A673 (cell line): ENCODE data around the gene PSMA1. TPM values are rescaled to one million over a fixed set of nuclear protein-coding genes. Genes with fewer than 3 reads are reported as not detected.

Experiments
- BruUV-seq: library from RNA; stranded (reverse); fragments of 400-500 nt; replicated peaks from 2 replicates; lab custom pipeline; 2021; lab: Mats Ljungman, UMichigan
- CTCF ChIA-PET: fragments of 300-600 bp; sonication (Branson Sonifier 250); formaldehyde crosslinking; loops from one replicate; lab custom pipeline; 2022; ENCODE audit warnings: antibody characterized with exemption; lab: Charles Lee
- POLR2A ChIA-PET: fragments of 300-600 bp; sonication (Branson Sonifier 250); formaldehyde crosslinking; loops from one replicate; lab custom pipeline; 2022; ENCODE audit warnings: antibody characterized with exemption; ENCODE audit not compliant: low non-redundant PET; lab: Charles Lee
- DNase-seq: peaks from one replicate; pipeline ENCODE4 v3.0.0-alpha.2; 2015; ENCODE audit warnings: low spot score
- H3K27ac ChIP-seq: fragments of 200-600 bp; sonication (generic); 2 replicates; pipeline ENCODE4 v1.5.1; 2016; ENCODE audit warnings: mixed run types, low read depth, mild to moderate bottlenecking, mixed read lengths, antibody characterized with exemption, low read length; ENCODE audit not compliant: poor library complexity, severe bottlenecking
- H3K27me3 ChIP-seq: fragments of 200-600 bp; sonication (generic); replicated peaks from 2 replicates; pipeline ENCODE4 v1.6.1; 2017; ENCODE audit warnings: mixed run types, low read depth, mild to moderate bottlenecking, mixed read lengths, antibody characterized with exemption, low read length; ENCODE audit not compliant: insufficient read depth, poor library complexity
- H3K36me3 ChIP-seq: fragments of 200-600 bp; sonication (generic); 2 replicates; pipeline ENCODE4 v1.6.1; 2016; ENCODE audit warnings: mixed run types, mild to moderate bottlenecking, mixed read lengths, antibody characterized with exemption, low read length; ENCODE audit not compliant: insufficient read depth, poor library complexity, severe bottlenecking
- H3K4me1 ChIP-seq: fragments of 200-600 bp; sonication (generic); 2 replicates; pipeline ENCODE4 v1.6.1; 2017; ENCODE audit warnings: mixed run types, mild to moderate bottlenecking, mixed read lengths, antibody characterized with exemption, low read length; ENCODE audit not compliant: insufficient read depth, poor library complexity, severe bottlenecking
- H3K4me3 ChIP-seq: fragments of 200-600 bp; sonication (generic); 2 replicates; pipeline ENCODE4 v1.5.1; 2016; ENCODE audit warnings: low read depth, mixed run types, mild to moderate bottlenecking, mixed read lengths, low read length; ENCODE audit not compliant: poor library complexity, severe bottlenecking
- H3K9me3 ChIP-seq: fragments of 200-600 bp; sonication (generic); 2 replicates; pipeline ENCODE4 v1.6.1; 2016; ENCODE audit warnings: mixed run types, low read depth, mild to moderate bottlenecking, mixed read lengths, antibody characterized with exemption, low read length; ENCODE audit not compliant: poor library complexity, severe bottlenecking
- EZH2 ChIP-seq: fragments of 200-600 bp; sonication (generic); IDR thresholded peaks from 2 replicates; pipeline ENCODE4 v1.6.1; 2017; ENCODE audit warnings: borderline replicate concordance, low read depth, mild to moderate bottlenecking, mixed read lengths, antibody characterized with exemption, low read length; ENCODE audit not compliant: poor library complexity, severe bottlenecking
- intact Hi-C: fragments of 100-400 bp; cut with micrococcal nuclease; formaldehyde crosslinking; loops from one replicate; pipeline ENCODE4 v1.10.0; 2022; ENCODE audit not compliant: unreplicated experiment
- total RNA-seq: library from RNA; stranded (reverse); gene quantifications from 2 replicates; pipeline ENCODE4 v1.2.3, GENCODE V29; 2021
- TF ChIP-seq, protein P1 (sequence below): fragments of 300-800, 200-600 bp; sonication (generic); conservative IDR thresholded peaks from 2 replicates; pipeline ENCODE4 v1.5.1; 2017; ENCODE audit warnings: low read depth, mild to moderate bottlenecking, antibody characterized with exemption, low read length, moderate library complexity, mixed read lengths

PSMA1 gene
- total RNA-seq, 1 experiment from 2014 or later = 267 TPM

DNA sequence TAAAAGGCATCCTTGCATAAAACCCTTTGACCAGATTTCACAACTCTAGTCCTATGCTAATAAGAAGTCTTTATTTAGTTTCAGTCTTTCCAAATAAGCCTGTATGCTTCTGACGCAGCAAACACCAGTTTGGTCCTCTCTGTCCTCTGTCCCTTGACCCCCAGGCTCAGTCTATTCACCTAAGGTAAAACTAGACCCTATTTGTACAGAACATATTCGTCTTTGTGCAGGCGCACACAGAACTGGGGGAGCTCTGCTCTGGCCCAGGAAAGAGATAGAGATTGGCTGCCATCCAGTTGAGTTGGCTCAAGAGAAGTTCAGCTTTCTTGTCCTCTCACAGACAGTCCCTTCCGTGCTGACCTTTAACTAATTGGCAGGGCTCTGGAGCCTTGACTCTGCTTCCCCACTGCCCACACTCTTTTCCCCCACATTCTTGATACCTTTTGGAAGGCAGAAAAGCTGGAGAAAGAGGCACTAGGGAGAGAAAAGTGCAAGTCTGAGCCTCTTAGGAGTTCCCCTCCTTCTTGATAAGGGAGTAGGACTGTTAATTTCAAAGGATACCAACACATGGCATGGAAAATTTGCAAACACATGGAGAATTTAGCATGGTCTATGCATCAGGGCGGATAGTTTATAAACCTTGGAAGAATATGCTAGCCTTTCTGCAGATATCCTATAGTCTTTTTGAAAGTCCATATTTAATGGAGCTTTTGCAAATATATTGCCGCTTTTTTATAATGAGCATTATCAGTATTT lies 21.2 kb upstream of the PSMA1 start:
- TF ChIP-seq, protein P1, sequence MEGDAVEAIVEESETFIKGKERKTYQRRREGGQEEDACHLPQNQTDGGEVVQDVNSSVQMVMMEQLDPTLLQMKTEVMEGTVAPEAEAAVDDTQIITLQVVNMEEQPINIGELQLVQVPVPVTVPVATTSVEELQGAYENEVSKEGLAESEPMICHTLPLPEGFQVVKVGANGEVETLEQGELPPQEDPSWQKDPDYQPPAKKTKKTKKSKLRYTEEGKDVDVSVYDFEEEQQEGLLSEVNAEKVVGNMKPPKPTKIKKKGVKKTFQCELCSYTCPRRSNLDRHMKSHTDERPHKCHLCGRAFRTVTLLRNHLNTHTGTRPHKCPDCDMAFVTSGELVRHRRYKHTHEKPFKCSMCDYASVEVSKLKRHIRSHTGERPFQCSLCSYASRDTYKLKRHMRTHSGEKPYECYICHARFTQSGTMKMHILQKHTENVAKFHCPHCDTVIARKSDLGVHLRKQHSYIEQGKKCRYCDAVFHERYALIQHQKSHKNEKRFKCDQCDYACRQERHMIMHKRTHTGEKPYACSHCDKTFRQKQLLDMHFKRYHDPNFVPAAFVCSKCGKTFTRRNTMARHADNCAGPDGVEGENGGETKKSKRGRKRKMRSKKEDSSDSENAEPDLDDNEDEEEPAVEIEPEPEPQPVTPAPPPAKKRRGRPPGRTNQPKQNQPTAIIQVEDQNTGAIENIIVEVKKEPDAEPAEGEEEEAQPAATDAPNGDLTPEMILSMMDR = no peak
- TF ChIP-seq EZH2 = no peak
- POLR2A ChIA-PET = no interaction called here
- no TSS peak for BruUV-seq
- intact Hi-C loops = loop anchor here (10.0 kb wide), 1 partner anchor 223 kb away; no protein-coding TSS in a partner anchor
- Histone ChIP-seq H3K27me3 (no peaks in the 10 kb centered on the region), H3K4me1 (no peaks in the 10 kb centered on the region), H3K4me3 (no peak overlapping the region), H3K9me3 (no peaks in the 10 kb centered on the region), H3K27ac (no peak overlapping the region), H3K36me3 (no peaks in the 10 kb centered on the region)
- CTCF ChIA-PET = interaction anchor here (0.6 kb wide), 1 partner anchor 26 kb away, joined by 4 read pairs; no protein-coding TSS in a partner anchor
- DNase-seq = no peak

DNA sequence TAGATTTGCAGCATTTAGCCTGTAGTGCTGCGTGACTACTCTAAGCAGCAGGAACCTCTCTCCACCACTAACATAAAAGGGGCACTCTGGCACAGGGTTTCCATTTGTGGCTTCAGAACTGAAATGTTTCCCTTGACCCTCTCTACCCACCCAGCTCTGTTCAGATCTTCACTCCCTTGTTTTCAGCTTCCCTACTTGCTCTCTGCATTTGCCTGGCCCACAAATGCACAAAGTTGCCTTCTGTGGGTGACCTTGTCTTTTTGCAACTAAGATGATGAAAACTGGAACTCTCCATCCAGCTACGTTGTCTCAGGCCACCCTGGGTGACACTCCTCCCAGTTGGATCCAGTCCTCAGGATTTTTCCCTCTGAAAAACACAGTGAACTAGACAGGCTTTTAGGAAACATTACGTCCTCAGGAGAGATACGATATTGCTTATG lies 19.8 kb upstream of the PSMA1 start:
- intact Hi-C loops = loop anchor here (5.0 to 10.0 kb wide), 4 partner anchors 225 to 665 kb away; partner anchors contain the start of gene CALCB
- Histone ChIP-seq H3K4me3 (no peak overlapping the region), H3K27ac (no peak overlapping the region), H3K4me1 (no peaks in the 10 kb centered on the region), H3K9me3 (no peaks in the 10 kb centered on the region), H3K27me3 (no peaks in the 10 kb centered on the region), H3K36me3 (no peaks in the 10 kb centered on the region)
- CTCF ChIA-PET = no interaction called here
- BruUV-seq = no TSS peak
- DNase-seq = no peak
- POLR2A ChIA-PET = no interaction called here
- TF ChIP-seq, protein P1 = no peak
- no peak for TF ChIP-seq EZH2

DNA sequence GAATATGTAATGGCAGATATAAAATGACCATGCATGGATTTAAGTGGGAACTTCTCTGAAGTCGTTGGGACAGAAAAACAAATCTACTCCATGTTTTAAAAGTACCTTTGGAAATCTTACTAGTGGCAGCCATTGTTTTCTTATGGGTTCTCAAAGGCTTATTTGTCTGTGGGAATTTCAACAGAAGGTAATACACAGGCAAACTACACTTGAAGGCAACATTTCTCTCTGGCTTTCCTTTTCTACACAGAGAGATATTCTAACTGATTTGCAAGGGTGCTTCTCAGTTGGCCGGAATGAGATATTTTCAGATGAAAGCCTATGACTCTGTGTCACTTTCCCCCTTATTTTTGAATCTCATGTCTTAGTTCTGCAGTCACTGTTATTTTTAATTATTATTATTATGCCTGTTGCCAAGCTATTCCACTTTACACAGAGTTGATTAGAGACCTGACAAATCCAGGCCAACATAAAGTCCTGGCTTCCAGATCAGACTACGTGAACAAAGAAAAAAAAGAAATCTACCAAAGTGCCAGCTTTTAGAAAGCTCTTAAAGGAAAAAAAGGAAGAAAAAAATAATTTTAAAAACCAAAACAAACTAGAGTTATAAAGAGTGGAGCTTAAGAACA lies 18.9 kb upstream of the PSMA1 start:
- intact Hi-C loops = loop anchor here (5.0 to 10.0 kb wide), 3 partner anchors 368 to 666 kb away; partner anchors contain the start of gene CALCB
- Histone ChIP-seq H3K9me3 (no peaks in the 10 kb centered on the region), H3K4me3 (no peak overlapping the region), H3K36me3 (no peaks in the 10 kb centered on the region), H3K27ac (no peak overlapping the region), H3K4me1 (no peaks in the 10 kb centered on the region), H3K27me3 (no peaks in the 10 kb centered on the region)
- TF ChIP-seq, protein P1 = no peak
- TF ChIP-seq EZH2 = no peak
- BruUV-seq = no TSS peak
- no peak for DNase-seq
- ChIA-PET CTCF (no interaction called here), POLR2A (no interaction called here)
